Heart right ventricle (tissue), 16 donors: ENCODE results near the gene MYLK4. TPM values are rescaled to one million over a fixed set of nuclear protein-coding genes. Genes with fewer than 3 reads are reported as not detected.

Experiments used
- ATAC-seq, 8 donors: fragments of 200-7000 bp; cut with Tn5 transposase; one replicate each; pipeline ENCODE4 v1.9.1; 2020; ENCODE audit warnings: mild to moderate bottlenecking in 8 of 8, moderate library complexity in 8 of 8, moderate number of reproducible peaks in 1 of 8
- DNase-seq, 2 donors: peaks; one replicate each; pipeline ENCODE4 v3.0.0-alpha.2; 2020
- H3K27ac ChIP-seq, 10 donors: fragments of 200-600 bp; sonication (generic) in 2 of 10; one replicate each; pipeline versions ENCODE4 v1.5.0 to v1.8.0; 2020 to 2022; ENCODE audit warnings: mild to moderate bottlenecking in 3 of 10
- H3K27me3 ChIP-seq, 7 donors: fragments of 200-600 bp; one replicate each; pipeline ENCODE4 v1.8.0; 2021 to 2022; ENCODE audit warnings: mild to moderate bottlenecking in 2 of 7
- H3K36me3 ChIP-seq, 9 donors: fragments of 200-600 bp; sonication (generic) in 1 of 9; one replicate each; pipeline versions ENCODE4 v1.5.0 to v1.8.0; 2020 to 2022; ENCODE audit warnings: mild to moderate bottlenecking in 2 of 9
- H3K4me1 ChIP-seq, 9 donors: fragments of 200-600 bp; sonication (generic) in 1 of 9; one replicate each; pipeline versions ENCODE4 v1.5.0 to v1.8.0; 2020 to 2022; ENCODE audit warnings: mild to moderate bottlenecking in 4 of 9
- H3K4me3 ChIP-seq, 10 donors: fragments of 200-600 bp; sonication (generic) in 2 of 10; one replicate each; pipeline versions ENCODE4 v1.5.0 to v1.8.0; 2020 to 2022; ENCODE audit warnings: mild to moderate bottlenecking in 7 of 10, moderate library complexity in 2 of 10
- H3K9me3 ChIP-seq, 11 donors: fragments of 200-600 bp in 10 of 11; sonication (generic) in 2 of 11; one replicate each; pipeline versions ENCODE4 v1.5.0 to v1.8.0; 2013 to 2022; ENCODE audit warnings: mild to moderate bottlenecking in 2 of 11, control low read depth in 1 of 11, moderate library complexity in 1 of 11
- CTCF ChIP-seq, 9 donors: fragments of 200-600 bp; sonication (generic) in 2 of 9; IDR thresholded peaks; one replicate each; pipeline versions ENCODE4 v1.5.0 to v1.8.0; 2021 to 2022; ENCODE audit warnings: antibody characterized with exemption in 9 of 9, mild to moderate bottlenecking in 5 of 9, moderate library complexity in 1 of 9
- WGBS, 2 donors: extraction: QIAGEN DNeasy Blood & Tissue Kit; methylation state at CpG; one replicate each; pipeline ENCODE4 v1.1.7; 2013; ENCODE audit warnings: inconsistent platforms in 1 of 2; 5-methylcytosine and 5-hydroxymethylcytosine counted together
- intact Hi-C, 10 donors: fragments of 100-400 bp; cut with DNase I; formaldehyde crosslinking; loops; one replicate each; pipeline versions ENCODE4 v1.11.1 to v1.14.2; 2022
- polyA plus RNA-seq, 2 donors: library from polyadenylated mRNA; stranded (reverse); fragments of 200-250 nt; gene quantifications; one replicate each; pipeline ENCODE4 v1.2.3, GENCODE V29; 2013
- total RNA-seq, 10 donors: library from RNA; stranded (reverse); fragmentation: NEBNext Ultra II Directional in 3 of 10; extraction: Animal tissue kit (Norgen Biotek cat#: 25700) in 3 of 10; gene quantifications; one replicate each; pipeline versions ENCODE4 v1.2.1 to v1.2.4, GENCODE V29; 2021 to 2023
- donor health status: Arrhythmogenic right ventricular cardiomyopathy.
- donor health status: ischemic (EF 13 %, LVEDD 7.1; RV severe dilation, severe dysfunction).
- donor health status: healthy with polysubstance abuse.
- donor health status: DM: no; HTN: yes; CAD: no.
- donor health status: DM: no; HTN: no; CAD: no.
- donor health status: ischemic (EF 25% LVEDD 6.9; RV normal size, moderate dysfunction).
- donor health status: ischemic (EF 25% LVEDD 5.7; RV mildly dilated, moderate dysfunction).
- donor health status: healthy.
- donor health status: DM: yes; HTN: yes; CAD: no.
- donor health status: Ischemic cardiomyopathy.
- donor health status: ischemic (EF 35%, LVEDD 5.7; RV mildly dilated, moderate dysfunction).
- donor health status: nonischemic (EF 11% LVEDD 7.7; RV severe dilation, severe dysfunction).
- donor health status: DM: yes; HTN: yes; CAD: no.
- donor health status: PGD.
- donor health status: ischemic (EF 29% LVEDD 5.4; RV normal size, mild dysfunction).
- donor health status: nonischemic (EF 23%, LVEDD 6.1; RV moderate dilation, normal function).

The MYLK4 gene
- total and polyA plus RNA-seq, 12 donors: 0.13 to 2.5 (median 0.92) TPM

DNA sequence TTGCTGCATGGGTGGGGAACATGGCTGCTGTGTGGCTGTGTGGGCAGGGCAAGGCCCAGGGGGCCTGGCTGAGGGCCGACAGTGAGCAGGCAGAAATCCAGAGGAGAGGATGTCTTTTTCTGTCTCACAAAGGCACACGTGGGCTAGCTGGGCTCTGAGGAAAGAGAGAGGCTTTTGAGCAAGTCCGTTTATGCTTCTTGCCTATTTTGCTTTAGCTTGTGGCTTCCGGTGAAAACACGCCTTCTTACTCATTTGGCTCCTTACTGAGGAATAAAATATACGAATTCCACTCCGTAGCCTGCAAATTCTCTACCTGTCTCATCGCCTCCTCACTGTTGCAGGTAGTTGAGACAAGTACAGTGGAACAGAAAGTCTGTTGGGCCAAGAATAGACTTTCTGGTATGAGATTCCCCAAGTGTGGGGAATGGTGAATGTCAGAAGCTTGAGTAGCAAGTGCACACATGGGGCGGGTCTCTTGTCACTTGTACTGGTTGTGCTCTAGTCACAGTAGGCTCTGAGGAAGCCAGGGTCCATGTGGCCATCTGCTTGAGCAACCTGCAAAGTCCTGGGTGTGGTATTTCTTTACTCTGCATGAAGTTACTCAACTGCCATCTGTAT is 42.9 kb upstream of the MYLK4 start:
- peaks cover 6 to 69% (median 33%) of the 10 kb centered on the region in 9 donors for H3K4me1 ChIP-seq
- intact Hi-C loops: loop anchor here in 8 of 10 donors (5.0 to 10.0 kb wide), 3 partner anchors 49 to 139 kb away; partner anchors contain the start of gene SERPINB1 (in 5 of the 8)
- peak overlapping the region in 7 of 10 donors; percentile 19 to 87 (median 72) for H3K27ac ChIP-seq
- H3K4me3 ChIP-seq: no peak overlapping the region
- 50 to 54% methylated on average over 9 of the region's 9 CpGs for WGBS, 2 donors
- TF ChIP-seq CTCF (IDR thresholded peaks at IDR 0.05): no peak
- peaks cover 0 to 4% (median 0%) of the 10 kb centered on the region in 9 donors for H3K36me3 ChIP-seq
- H3K9me3 ChIP-seq: no peaks in the 10 kb centered on the region
- no peaks in the 10 kb centered on the region for H3K27me3 ChIP-seq
- no peak for DNase-seq
- ATAC-seq: peak in 1 of 8 donors; percentile 6

DNA sequence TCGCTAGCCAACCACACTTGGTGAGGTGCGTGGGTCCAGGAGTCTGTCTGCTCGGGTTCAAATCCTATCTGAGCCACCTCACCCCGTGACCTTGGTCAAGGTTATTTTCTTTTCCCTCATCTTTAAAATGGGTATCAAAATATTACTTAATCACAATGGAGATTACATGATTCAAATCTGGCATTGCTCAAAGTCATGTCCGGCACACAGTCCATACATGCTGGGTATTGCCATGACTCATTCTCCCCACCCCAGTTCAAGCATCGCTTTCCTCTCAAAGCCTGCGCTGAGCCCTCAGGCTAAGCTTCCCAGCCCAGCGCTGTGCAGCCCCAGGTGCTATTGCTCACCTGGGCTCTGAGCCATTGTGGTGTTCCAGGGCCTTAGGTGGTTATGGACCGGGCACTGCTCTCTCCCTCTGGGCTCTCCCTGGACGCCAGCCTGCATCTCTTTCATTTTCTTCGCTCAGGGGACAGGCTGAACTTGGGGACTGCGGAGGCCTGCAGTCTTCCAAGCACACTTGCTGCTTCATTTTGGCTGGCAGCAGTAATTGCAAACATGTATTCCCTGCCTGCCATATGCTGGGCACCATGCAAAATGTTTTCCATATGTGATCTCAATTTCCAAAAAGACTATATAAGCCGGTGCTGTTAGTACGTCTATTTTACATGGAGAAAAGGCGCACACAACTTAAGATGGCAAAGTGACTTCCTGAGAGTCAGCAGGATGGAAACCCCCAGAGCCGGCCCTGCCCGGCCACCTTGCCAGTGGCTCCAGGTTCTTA is 41.8 kb upstream of the MYLK4 start:
- peaks cover 6 to 69% (median 33%) of the 10 kb centered on the region in 9 donors for H3K4me1 ChIP-seq
- no peaks in the 10 kb centered on the region for H3K9me3 ChIP-seq
- WGBS, 2 donors: 92 to 96% methylated on average over 17 of the region's 17 CpGs
- TF ChIP-seq CTCF (IDR thresholded peaks at IDR 0.05): no peak
- no peaks in the 10 kb centered on the region for H3K27me3 ChIP-seq
- intact Hi-C loops: loop anchor here in 8 of 10 donors (5.0 to 10.0 kb wide), 3 partner anchors 50 to 140 kb away; partner anchors contain the start of gene SERPINB1 (in 5 of the 8)
- no peak overlapping the region for H3K4me3 ChIP-seq
- ATAC-seq (peak in 1 of 8 donors; percentile 25), DNase-seq (no peak)
- peaks cover 0 to 13% (median 0%) of the 10 kb centered on the region in 9 donors for H3K36me3 ChIP-seq
- peak overlapping the region in 7 of 10 donors; percentile 45 to 87 (median 72) for H3K27ac ChIP-seq

GRCh38 chr6:2791450-2791974 is 40.8 kb upstream of the MYLK4 start:
- H3K27ac ChIP-seq: peak overlapping the region in 7 of 10 donors; percentile 69 to 87 (median 72)
- 60 to 62% methylated on average over 4 of the region's 4 CpGs for WGBS, 2 donors
- TF ChIP-seq CTCF (IDR thresholded peaks at IDR 0.05): no peak

More at GRCh38 chr6:2791450-2791974, 40.8 kb upstream of the MYLK4 start:
- H3K36me3 ChIP-seq: peaks cover 0 to 22% (median 4%) of the 10 kb centered on the region in 9 donors
- intact Hi-C loops: loop anchor here (1.0 to 10.0 kb wide), 7 partner anchors 47 to 197 kb away; partner anchors contain the start of gene SERPINB1 (in 8 of the 10)
- peaks cover 6 to 59% (median 34%) of the 10 kb centered on the region in 9 donors for H3K4me1 ChIP-seq
- H3K9me3 ChIP-seq: no peaks in the 10 kb centered on the region
- DNase-seq: no peak
- peak overlapping the region in 1 of 10 donors; percentile 10 for H3K4me3 ChIP-seq
- peak in 5 of 8 donors; percentile 8 to 33 (median 23) for ATAC-seq
- no peaks in the 10 kb centered on the region for H3K27me3 ChIP-seq
